ENCODE results near the gene AKAP11.

The AKAP11 gene

GRCh38 chr13:42275506-42275905 is 3.6 kb downstream of the AKAP11 start:
- DNase-seq, result no peak

GRCh38 chr13:42276683-42277082 is 4.7 kb downstream of the AKAP11 start:
- no peak for DNase-seq

GRCh38 chr13:42277618-42278276 is 5.8 kb downstream of the AKAP11 start:
- DNase-seq, result no peak

- no peak for DNase-seq
These were observed 7.1 kb downstream of the AKAP11 start for GRCh38 chr13:42279080-42279479.

GRCh38 chr13:42279986-42280385 is 8.0 kb downstream of the AKAP11 start:
- DNase-seq, result no peak

GRCh38 chr13:42280537-42280936 is 8.6 kb downstream of the AKAP11 start:
- DNase-seq, result peak in 1 of 2 experiments; percentile 7

GRCh38 chr13:42283574-42283973 is 11.6 kb downstream of the AKAP11 start:
- DNase-seq, result peak; percentile 25 to 50

- no peak for DNase-seq
These were observed 12.1 kb downstream of the AKAP11 start for GRCh38 chr13:42284068-42284467.

GRCh38 chr13:42298392-42298791 is 26.4 kb downstream of the AKAP11 start:
- DNase-seq, result no peak

GRCh38 chr13:42305503-42305902 is 33.6 kb downstream of the AKAP11 start:
- no peak for DNase-seq

- no peak for DNase-seq
These were observed 35.5 kb downstream of the AKAP11 start for GRCh38 chr13:42307461-42307860.

GRCh38 chr13:42312817-42313431 is 41.0 kb downstream of the AKAP11 start:
- DNase-seq, result no peak

- no peak for DNase-seq
These were observed 46.6 kb downstream of the AKAP11 start for GRCh38 chr13:42318570-42318969.

GRCh38 chr13:42320375-42320787 is 48.4 kb downstream of the AKAP11 start:
- no peak for DNase-seq

- no peak for DNase-seq
These were observed 50.9 kb downstream of the AKAP11 start for GRCh38 chr13:42322806-42323205.

GRCh38 chr13:42324704-42325103 is 52.8 kb downstream of the AKAP11 start:
- no peak for DNase-seq

- DNase-seq, result no peak
These were observed 55.8 kb downstream of the AKAP11 start for GRCh38 chr13:42327725-42328124.

- no peak for DNase-seq
These were observed 56.7 kb downstream of the AKAP11 start for GRCh38 chr13:42328672-42329071.

GRCh38 chr13:42329239-42329638 is 57.3 kb downstream of the AKAP11 start:
- DNase-seq, result no peak

- no peak for DNase-seq
These were observed 59.1 kb downstream of the AKAP11 start for GRCh38 chr13:42331009-42331408.

- peak in 1 of 2 experiments; percentile 38 for DNase-seq
These were observed 61.8 kb downstream of the AKAP11 start for GRCh38 chr13:42333613-42334328.

GRCh38 chr13:42334329-42334706 is 62.4 kb downstream of the AKAP11 start:
- peak in 1 of 2 experiments; percentile 49 for DNase-seq

GRCh38 chr13:42337808-42338600 is 66.1 kb downstream of the AKAP11 start:
- no peak for DNase-seq
